GM19468 (cell line): Measurements from ENCODE around the gene FBRS.

Experiments used
- ATAC-seq: cut with Tn5 transposase; IDR thresholded peaks from one replicate; pipeline ENCODE4 v1.9.1; 2021; ENCODE audit warnings: mild to moderate bottlenecking, moderate library complexity, moderate number of reproducible peaks; ENCODE audit not compliant: unreplicated experiment; ENCODE audit errors: extremely low read depth

FBRS gene

GRCh38 chr16:30641378-30641982 lies 16.8 kb upstream of the FBRS start:
- ATAC-seq = no peak

- no peak for ATAC-seq
Measured at GRCh38 chr16:30644334-30644830, 13.8 kb upstream of the FBRS start.

GRCh38 chr16:30645727-30646126 lies 12.5 kb upstream of the FBRS start:
- no peak for ATAC-seq

DNA sequence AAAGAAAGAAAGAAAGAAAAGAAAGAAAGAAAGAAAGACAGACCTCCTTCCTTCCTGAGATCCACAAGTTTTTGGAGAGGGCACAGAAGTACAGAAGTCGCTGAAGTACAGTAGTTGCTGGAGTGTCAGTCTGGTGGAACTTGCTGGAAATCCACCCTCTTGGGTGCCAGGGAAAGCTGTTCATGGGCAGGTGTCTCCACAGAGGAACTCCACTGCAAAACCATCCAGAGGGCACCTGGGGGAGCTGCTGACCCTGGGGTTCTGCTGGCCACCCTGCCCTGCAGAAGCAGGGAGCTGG lies 11.0 kb upstream of the FBRS start:
- no peak for ATAC-seq

DNA sequence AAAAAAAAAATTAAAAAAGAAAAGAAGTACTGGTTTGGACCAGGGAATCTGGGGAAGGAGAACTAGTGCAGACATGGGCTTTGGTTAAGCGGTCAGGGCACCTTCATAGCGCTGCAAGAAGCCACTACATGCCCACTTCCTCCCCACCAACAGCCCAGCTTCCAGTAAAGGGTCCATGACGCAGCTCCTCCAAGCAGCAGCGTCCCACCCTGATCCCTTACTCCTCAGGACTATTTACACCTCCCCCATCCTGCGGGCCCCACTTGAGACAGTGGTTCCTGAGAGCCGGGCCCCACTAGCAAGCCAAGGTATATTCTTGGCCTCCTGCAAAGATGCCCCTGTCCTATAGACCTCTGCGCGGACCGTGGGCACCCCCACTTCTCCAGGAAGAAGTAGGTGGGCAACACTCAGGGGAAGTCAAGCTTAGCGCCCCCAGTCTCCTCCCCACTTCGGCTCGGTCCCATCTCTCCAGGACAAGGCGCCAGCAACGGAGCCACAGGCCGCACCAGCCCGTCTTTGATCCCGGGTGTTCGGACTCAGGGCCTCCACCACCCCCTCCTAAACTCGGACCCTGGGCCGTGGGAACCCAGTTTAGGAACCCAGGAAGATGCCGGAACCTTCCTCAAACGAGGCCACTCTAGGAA lies 8.4 kb upstream of the FBRS start:
- ATAC-seq = no peak

DNA sequence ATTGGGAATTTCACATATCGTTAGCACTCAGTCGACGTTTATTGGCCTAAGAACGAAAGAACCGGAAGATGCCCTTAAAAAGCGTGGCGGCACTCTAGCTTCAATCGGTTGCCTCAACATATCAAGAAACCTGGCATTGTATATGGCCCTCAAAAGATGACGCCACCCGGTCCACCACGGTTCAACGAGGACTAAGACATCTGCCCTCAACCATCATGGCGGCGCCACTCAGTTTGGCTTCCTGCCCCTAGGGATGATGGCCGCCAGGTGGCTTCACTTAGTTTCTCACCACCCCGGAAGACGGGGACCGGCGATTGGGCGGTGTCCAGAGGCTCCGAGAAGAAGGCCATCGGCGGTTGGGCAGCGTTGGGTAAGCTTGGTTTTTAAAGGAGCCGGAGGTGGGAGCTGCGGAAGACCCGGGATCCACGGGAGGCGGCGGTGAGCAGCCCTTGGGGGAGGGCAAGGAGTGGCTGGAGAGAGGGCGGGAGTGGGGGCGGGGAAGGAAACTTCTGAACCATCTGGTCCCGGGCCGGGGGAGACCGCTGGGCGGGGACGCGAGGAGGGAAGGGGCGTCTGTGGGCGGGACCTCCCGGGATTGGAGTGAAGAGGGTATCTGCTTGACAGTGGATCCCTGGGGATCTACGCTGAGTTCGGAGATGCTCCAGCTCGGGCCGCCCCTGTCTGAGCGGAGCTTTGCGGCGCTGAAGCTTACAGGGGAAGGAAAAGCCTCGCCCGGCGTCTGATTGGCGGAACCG lies 7.7 kb upstream of the FBRS start, which contains the start of gene PRR14:
Gene PRR14 (plus strand): TSS at position 592 of the 755 bp plus-strand sequence. CDS start 686 bp downstream, outside the sequence.
- peak; percentile 70 for ATAC-seq

GRCh38 chr16:30651124-30652004 lies 6.9 kb upstream of the FBRS start:
- ATAC-seq = no peak

- no peak for ATAC-seq
Measured at GRCh38 chr16:30652005-30652296, 6.3 kb upstream of the FBRS start.

- ATAC-seq = no peak
Measured at GRCh38 chr16:30652718-30653117, 5.5 kb upstream of the FBRS start.

DNA sequence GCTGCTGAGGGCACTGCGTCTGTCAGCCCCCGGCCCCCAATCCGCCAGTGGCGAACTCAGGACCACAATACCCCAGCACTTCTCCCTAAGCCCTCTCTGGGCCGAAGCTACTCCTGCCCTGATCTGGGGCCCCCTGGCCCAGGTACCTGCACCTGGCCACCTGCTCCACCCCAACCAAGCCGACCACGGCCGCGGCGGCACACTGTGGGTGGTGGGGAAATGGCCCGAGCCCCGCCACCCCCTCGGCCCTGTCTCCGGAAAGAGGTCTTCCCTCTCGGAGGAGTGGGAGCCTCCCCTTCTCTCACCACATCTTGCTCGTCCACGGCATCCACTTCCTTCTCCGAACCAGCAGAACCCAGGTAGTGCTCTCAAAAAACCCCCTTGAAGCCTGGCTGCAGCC lies 3.4 kb upstream of the FBRS start:
- no peak for ATAC-seq

GRCh38 chr16:30655815-30656347 lies 2.4 kb upstream of the FBRS start:
- no peak for ATAC-seq

GRCh38 chr16:30656388-30656787 lies 1.8 kb upstream of the FBRS start:
- no peak for ATAC-seq

- ATAC-seq = no peak
Measured at GRCh38 chr16:30656974-30657865, 1.0 kb upstream of the FBRS start.

- no peak for ATAC-seq
Measured at GRCh38 chr16:30658731-30659506, 688 bp downstream of the FBRS start.

- no peak for ATAC-seq
Measured at GRCh38 chr16:30659507-30660423, 1.5 kb downstream of the FBRS start.

GRCh38 chr16:30660424-30661261 lies 2.4 kb downstream of the FBRS start:
- ATAC-seq = no peak

GRCh38 chr16:30662449-30662848 lies 4.2 kb downstream of the FBRS start:
- no peak for ATAC-seq
